B cell (primary cell): ENCODE measurements around the gene RTN4RL1. TPM values are rescaled to one million over a fixed set of nuclear protein-coding genes. Genes with fewer than 3 reads are reported as not detected.

ENCODE experiments used
- ATAC-seq: fragments of 200-7000 bp; cut with Tn5 transposase; one replicate; pipeline ENCODE4 v1.10.0; 2021; ENCODE audit warnings: low read depth, mild to moderate bottlenecking, moderate number of reproducible peaks, moderate library complexity
- CTCF ChIA-PET: fragments of 350-600 bp; sonication (Branson Sonifier 250); formaldehyde crosslinking; loops from one replicate; lab custom pipeline; 2021; ENCODE audit warnings: antibody characterized with exemption, inconsistent platforms; lab: Charles Lee
- POLR2A ChIA-PET: fragments of 350-600 bp; sonication (Branson Sonifier 250); formaldehyde crosslinking; loops from one replicate; lab custom pipeline; 2021; ENCODE audit warnings: antibody characterized with exemption; lab: Charles Lee
- DNase-seq: peaks from one replicate; pipeline ENCODE4 v3.0.0; 2013
- H2AFZ ChIP-seq: 2 replicates; pipeline ENCODE4 v1.6.1; 2012; ENCODE audit warnings: mild to moderate bottlenecking, low read depth, low read length; ENCODE audit not compliant: insufficient read depth, poor library complexity, severe bottlenecking
- H3K27ac ChIP-seq, 2 donors: 1 replicate in 1 of 2; 2 replicates in 1 of 2; pipeline ENCODE4 v1.5.1; 2012 to 2013; ENCODE audit warnings: low read length in 2 of 2, mild to moderate bottlenecking in 2 of 2, moderate library complexity in 1 of 2
- H3K27me3 ChIP-seq, 4 experiments: fragments of 200-600 bp in 1 of 4; sonication (generic) in 1 of 4; replicated peaks in 1 of 4; 1 replicate in 2 of 4; 2 replicates in 2 of 4; pipeline versions ENCODE4 v1.6.1 to v1.7.0; 2013 to 2016; ENCODE audit warnings: low read length in 3 of 4, mild to moderate bottlenecking in 2 of 4, mixed read lengths in 1 of 4, moderate library complexity in 1 of 4; ENCODE audit not compliant: insufficient read depth in 4 of 4, control insufficient read depth in 3 of 4; ENCODE audit errors: control extremely low read depth in 1 of 4
- H3K36me3 ChIP-seq, 2 experiments: replicated peaks in 1 of 2; 1 replicate in 1 of 2; 2 replicates in 1 of 2; pipeline versions ENCODE4 v1.6.1 to v1.7.1; 2013; ENCODE audit warnings: low read length in 1 of 2; ENCODE audit not compliant: insufficient read depth in 2 of 2, control insufficient read depth in 1 of 2; ENCODE audit errors: control extremely low read depth in 1 of 2, extremely low read depth in 1 of 2
- H3K4me1 ChIP-seq, 2 donors: fragments of 200-600 bp in 1 of 2; sonication (generic) in 1 of 2; 1 replicate in 1 of 2; 2 replicates in 1 of 2; pipeline versions ENCODE4 v1.5.1 to v1.6.1; 2013 to 2017; ENCODE audit warnings: low read length in 2 of 2; ENCODE audit not compliant: control insufficient read depth in 2 of 2, insufficient read depth in 2 of 2
- H3K4me2 ChIP-seq: replicated peaks from 2 replicates; pipeline ENCODE3; 2012; ENCODE audit warnings: mild to moderate bottlenecking, low read depth, low read length; ENCODE audit not compliant: poor library complexity, severe bottlenecking
- H3K4me3 ChIP-seq, 5 experiments: fragments of 200-600 bp in 1 of 5; sonication (generic) in 1 of 5; 1 replicate in 3 of 5; 2 replicates in 2 of 5; pipeline versions ENCODE4 v1.5.1 to v1.7.0; 2011 to 2016; ENCODE audit warnings: low read length in 4 of 5, mild to moderate bottlenecking in 4 of 5, low read depth in 2 of 5, control low read depth in 1 of 5, moderate library complexity in 1 of 5; ENCODE audit not compliant: insufficient read depth in 1 of 5; ENCODE audit errors: control extremely low read depth in 1 of 5, extremely low read depth in 1 of 5
- H3K79me2 ChIP-seq: fragments of 200-600 bp; sonication (generic); one replicate; pipeline ENCODE4 v1.6.0; 2016; ENCODE audit warnings: low read length; ENCODE audit not compliant: control insufficient read depth, insufficient read depth
- H3K9ac ChIP-seq: fragments of 200-600 bp; sonication (generic); 2 replicates; pipeline ENCODE4 v1.6.1; 2017; ENCODE audit warnings: mild to moderate bottlenecking, low read length, moderate library complexity
- H3K9me3 ChIP-seq, 3 donors: one replicate each; pipeline versions ENCODE4 v1.6.1 to v1.7.1; 2013; ENCODE audit warnings: low read length in 2 of 3; ENCODE audit not compliant: control insufficient read depth in 2 of 3, insufficient read depth in 1 of 3; ENCODE audit errors: control extremely low read depth in 1 of 3
- H4K20me1 ChIP-seq: 2 replicates; pipeline ENCODE4 v1.6.0; 2012; ENCODE audit warnings: mild to moderate bottlenecking, low read length; ENCODE audit not compliant: insufficient read depth, control insufficient read depth, poor library complexity, severe bottlenecking
- H3K27ac Mint-ChIP-seq: one replicate; pipeline ENCODE4 v1.8.0; 2021; ENCODE audit warnings: mixed read lengths
- H3K27me3 Mint-ChIP-seq: one replicate; pipeline ENCODE4 v1.8.0; 2021; ENCODE audit warnings: mixed read lengths
- H3K4me1 Mint-ChIP-seq: one replicate; pipeline ENCODE4 v1.8.0; 2021; ENCODE audit warnings: mixed read lengths
- H3K4me3 Mint-ChIP-seq: one replicate; pipeline ENCODE4 v1.8.0; 2021; ENCODE audit warnings: mixed read lengths
- H3K9me3 Mint-ChIP-seq: one replicate; pipeline ENCODE4 v1.8.0; 2022; ENCODE audit warnings: mixed read lengths; ENCODE audit not compliant: insufficient read depth
- EZH2 ChIP-seq: IDR thresholded peaks from 2 replicates; pipeline ENCODE4 v1.6.1; 2012; ENCODE audit warnings: borderline replicate concordance, low read depth, mild to moderate bottlenecking, moderate library complexity, low read length; ENCODE audit not compliant: insufficient read depth, poor library complexity, severe bottlenecking
- WGBS: methylation state at CpG from one replicate; pipeline ENCODE4 v1.1.5; 2013; ENCODE audit warnings: missing lambda C conversion rate; ENCODE audit not compliant: insufficient coverage; 5-methylcytosine and 5-hydroxymethylcytosine counted together
- intact Hi-C: fragments of 100-400 bp; cut with micrococcal nuclease; formaldehyde crosslinking; loops from one replicate; pipeline ENCODE4 v1.10.0; 2022
- polyA plus RNA-seq: library from polyadenylated mRNA; depleted of rRNA; stranded (reverse); fragments of >200 nt; gene quantifications from 2 replicates; pipeline ENCODE4 v1.2.3, GENCODE V29; 2012
- total RNA-seq, 2 donors: library from RNA; stranded (reverse); fragments of 120-200 nt in 1 of 2; gene quantifications; 1 replicate in 1 of 2; 2 replicates in 1 of 2; pipeline versions ENCODE4 v1.2.3 to v1.2.4, GENCODE V29; 2013 to 2022
- TF ChIP-seq, protein P1 (sequence below): fragments of 200-600 bp; IDR thresholded peaks from one replicate; pipeline ENCODE4 v1.8.0; 2022; ENCODE audit warnings: antibody characterized with exemption, mild to moderate bottlenecking

Gene RTN4RL1
- total and polyA plus RNA-seq, 2 donors (not counting 1 experiment from before 2014, with no cell fraction given), result 0.03 to 0.07 TPM

DNA sequence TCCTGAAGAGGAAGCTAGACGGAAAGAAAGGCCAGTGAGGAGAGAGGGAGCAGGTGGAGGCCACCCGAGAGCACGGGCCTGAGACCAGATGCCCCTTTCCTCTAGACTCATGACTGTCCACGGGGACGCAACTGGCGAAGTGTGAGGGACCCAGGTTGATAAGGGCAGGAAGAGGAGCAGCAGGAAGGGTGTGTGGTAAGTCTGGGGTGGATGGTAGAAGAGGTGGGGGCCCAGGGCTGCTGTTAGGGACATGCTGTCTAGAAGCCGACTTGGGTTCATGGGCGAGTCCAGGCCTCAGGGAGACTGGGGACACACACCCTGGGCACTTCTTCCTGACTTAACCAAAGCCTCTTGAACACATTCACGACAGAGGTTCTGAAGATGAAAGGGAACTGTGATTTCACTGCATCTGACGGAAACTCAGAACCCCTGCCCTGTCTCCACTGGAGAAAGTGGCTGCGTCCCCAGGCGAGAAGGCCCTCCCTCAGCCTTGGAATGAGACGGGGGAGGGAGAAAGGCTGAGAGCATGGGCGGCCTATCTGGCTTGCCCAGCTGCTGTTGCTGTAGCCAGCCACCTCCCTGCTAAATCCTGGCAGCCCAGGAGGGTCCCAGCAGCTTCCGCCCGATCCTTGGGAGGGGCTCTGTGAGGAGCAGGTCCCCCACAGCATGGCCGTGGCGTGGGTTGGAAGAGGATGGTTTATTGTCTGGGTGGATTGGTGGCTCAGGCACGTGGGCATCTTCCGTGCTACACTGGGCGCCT is 35.7 kb upstream of the RTN4RL1 start:
- H3K4me3 Mint-ChIP-seq, result no peak overlapping the region
- CTCF ChIA-PET, result interaction anchor here (1.6 to 8.1 kb wide), 4 partner anchors 9 to 184 kb away, joined by 4 to 330 read pairs (median 54); no protein-coding TSS in a partner anchor
- H3K79me2 ChIP-seq, result no peaks in the 10 kb centered on the region
- peaks cover 0 to 6% (median 0%) of the 10 kb centered on the region in 3 donors for H3K9me3 ChIP-seq
- peaks cover 0 to 28% (median 6%) of the 10 kb centered on the region in 4 experiments for H3K27me3 ChIP-seq
- H3K4me3 ChIP-seq, result no peak overlapping the region
- DNase-seq, result no peak
- no peak overlapping the region for H3K9ac ChIP-seq
- peaks cover 51% of the 10 kb centered on the region for H3K4me1 Mint-ChIP-seq
- WGBS, result 94% methylated on average over 20 of the region's 21 CpGs
- no peaks in the 10 kb centered on the region for H3K9me3 Mint-ChIP-seq
- no peak overlapping the region for H2AFZ ChIP-seq
- peaks cover 54 to 60% of the 10 kb centered on the region in 2 donors for H3K4me1 ChIP-seq
- H3K36me3 ChIP-seq, result peaks cover 0 to 10% of the 10 kb centered on the region in 2 experiments
- TF ChIP-seq, protein P1, sequence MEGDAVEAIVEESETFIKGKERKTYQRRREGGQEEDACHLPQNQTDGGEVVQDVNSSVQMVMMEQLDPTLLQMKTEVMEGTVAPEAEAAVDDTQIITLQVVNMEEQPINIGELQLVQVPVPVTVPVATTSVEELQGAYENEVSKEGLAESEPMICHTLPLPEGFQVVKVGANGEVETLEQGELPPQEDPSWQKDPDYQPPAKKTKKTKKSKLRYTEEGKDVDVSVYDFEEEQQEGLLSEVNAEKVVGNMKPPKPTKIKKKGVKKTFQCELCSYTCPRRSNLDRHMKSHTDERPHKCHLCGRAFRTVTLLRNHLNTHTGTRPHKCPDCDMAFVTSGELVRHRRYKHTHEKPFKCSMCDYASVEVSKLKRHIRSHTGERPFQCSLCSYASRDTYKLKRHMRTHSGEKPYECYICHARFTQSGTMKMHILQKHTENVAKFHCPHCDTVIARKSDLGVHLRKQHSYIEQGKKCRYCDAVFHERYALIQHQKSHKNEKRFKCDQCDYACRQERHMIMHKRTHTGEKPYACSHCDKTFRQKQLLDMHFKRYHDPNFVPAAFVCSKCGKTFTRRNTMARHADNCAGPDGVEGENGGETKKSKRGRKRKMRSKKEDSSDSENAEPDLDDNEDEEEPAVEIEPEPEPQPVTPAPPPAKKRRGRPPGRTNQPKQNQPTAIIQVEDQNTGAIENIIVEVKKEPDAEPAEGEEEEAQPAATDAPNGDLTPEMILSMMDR, result no peak
- TF ChIP-seq EZH2, result no peak
- ATAC-seq, result no peak
- H3K27me3 Mint-ChIP-seq, result no peaks in the 10 kb centered on the region
- no peak overlapping the region for H3K4me2 ChIP-seq
- H3K27ac ChIP-seq, result no peak overlapping the region
- H4K20me1 ChIP-seq, result peaks cover 19% of the 10 kb centered on the region
- POLR2A ChIA-PET, result interaction anchor here (0.7 kb wide), 1 partner anchor 179 kb away, joined by 7 read pairs; no protein-coding TSS in a partner anchor
- H3K27ac Mint-ChIP-seq, result peak overlapping the region; percentile 2
- intact Hi-C loops, result no loop called here

DNA sequence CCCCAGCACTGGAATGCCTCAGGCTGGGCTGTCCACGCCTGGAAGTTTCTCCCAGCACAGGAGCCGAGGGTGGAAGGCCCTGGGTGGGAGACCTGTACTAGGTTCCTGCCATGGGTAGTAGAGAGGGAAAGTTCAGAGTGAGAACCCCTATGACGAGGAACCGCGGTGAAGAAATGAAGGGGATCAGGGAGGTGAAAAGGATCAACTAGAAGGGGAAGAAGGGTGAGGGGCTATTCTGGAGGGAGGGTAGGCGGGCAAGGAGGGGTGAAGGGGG is 35.2 kb upstream of the RTN4RL1 start:
- POLR2A ChIA-PET, result no interaction called here
- 97% methylated on average over 6 of the region's 6 CpGs for WGBS
- Histone ChIP-seq H3K27me3 (peaks cover 0 to 28% (median 6%) of the 10 kb centered on the region in 4 experiments), H4K20me1 (peaks cover 20% of the 10 kb centered on the region), H3K27ac (no peak overlapping the region), H3K79me2 (no peaks in the 10 kb centered on the region), H3K4me3 (no peak overlapping the region), H3K9me3 (peaks cover 0 to 6% (median 0%) of the 10 kb centered on the region in 3 donors), H3K36me3 (peaks cover 0 to 8% of the 10 kb centered on the region in 2 experiments), H2AFZ (no peak overlapping the region), H3K9ac (no peak overlapping the region), H3K4me2 (no peak overlapping the region), H3K4me1 (peaks cover 55% of the 10 kb centered on the region in 2 donors)
- TF ChIP-seq EZH2, result no peak
- TF ChIP-seq, protein P1, result no peak
- ATAC-seq (no peak), DNase-seq (no peak)
- peak overlapping the region; percentile 2 for H3K27ac Mint-ChIP-seq
- H3K27me3 Mint-ChIP-seq, result no peaks in the 10 kb centered on the region
- H3K4me3 Mint-ChIP-seq, result peak overlapping the region; percentile 39
- H3K4me1 Mint-ChIP-seq, result peaks cover 48% of the 10 kb centered on the region
- H3K9me3 Mint-ChIP-seq, result no peaks in the 10 kb centered on the region
- CTCF ChIA-PET, result interaction anchor here (1.6 to 8.1 kb wide), 4 partner anchors 9 to 185 kb away, joined by 4 to 330 read pairs (median 54); no protein-coding TSS in a partner anchor
- intact Hi-C loops, result no loop called here
